Measurements from ENCODE around the gene RPP40. TPM values are rescaled to one million over a fixed set of nuclear protein-coding genes. Genes with fewer than 3 reads are reported as not detected.

RPP40 gene
- total RNA-seq, 1 donor from 2014 or later = not detected

GRCh38 chr6:4956625-4957024 lies 47.2 kb downstream of the RPP40 start:
- peaks cover 21 to 24% of the 10 kb centered on the region in 2 donors for H3K36me3 ChIP-seq
- intact Hi-C loops (cut with DNase I) = no loop called here
- DNase-seq (ENCODE audit: low spot score in 2 of 2) = no peak
- no peak for TF ChIP-seq CTCF (IDR thresholded peaks at IDR 0.05)
- H3K27ac ChIP-seq = no peak overlapping the region
- H3K4me3 ChIP-seq = no peak overlapping the region
- H3K4me1 ChIP-seq = no peaks in the 10 kb centered on the region
- H3K9me3 ChIP-seq = no peaks in the 10 kb centered on the region
- H3K27me3 ChIP-seq = no peaks in the 10 kb centered on the region

GRCh38 chr6:4953440-4953839 lies 50.4 kb downstream of the RPP40 start:
- DNase-seq (ENCODE audit: low spot score in 2 of 2) = no peak
- Histone ChIP-seq H3K4me3 (no peak overlapping the region), H3K36me3 (peaks cover 25 to 36% of the 10 kb centered on the region in 2 donors), H3K27me3 (no peaks in the 10 kb centered on the region), H3K9me3 (no peaks in the 10 kb centered on the region), H3K4me1 (no peaks in the 10 kb centered on the region), H3K27ac (no peak overlapping the region)
- no peak for TF ChIP-seq CTCF (IDR thresholded peaks at IDR 0.05)
- intact Hi-C loops (cut with DNase I) = no loop called here

GRCh38 chr6:4950836-4951533 lies 52.9 kb downstream of the RPP40 start:
- Histone ChIP-seq H3K36me3 (peaks cover 23 to 49% of the 10 kb centered on the region in 2 donors), H3K27ac (no peak overlapping the region), H3K4me3 (no peak overlapping the region), H3K4me1 (no peaks in the 10 kb centered on the region), H3K27me3 (no peaks in the 10 kb centered on the region), H3K9me3 (no peaks in the 10 kb centered on the region)
- intact Hi-C loops (cut with DNase I) = no loop called here
- no peak for DNase-seq (ENCODE audit: low spot score in 2 of 2)
- TF ChIP-seq CTCF (IDR thresholded peaks at IDR 0.05) = no peak

- H3K4me1 ChIP-seq = no peaks in the 10 kb centered on the region
- no peaks in the 10 kb centered on the region for H3K27me3 ChIP-seq
- H3K27ac ChIP-seq = no peak overlapping the region
- peaks cover 24 to 58% of the 10 kb centered on the region in 2 donors for H3K36me3 ChIP-seq
- no peak for DNase-seq (ENCODE audit: low spot score in 2 of 2)
- no peak overlapping the region for H3K4me3 ChIP-seq
- TF ChIP-seq CTCF (IDR thresholded peaks at IDR 0.05) = no peak
- H3K9me3 ChIP-seq = no peaks in the 10 kb centered on the region
- intact Hi-C loops (cut with DNase I) = no loop called here
Measured at GRCh38 chr6:4950076-4950475, 53.8 kb downstream of the RPP40 start.

- intact Hi-C loops (cut with DNase I) = no loop called here
- H3K36me3 ChIP-seq = peaks cover 28 to 62% of the 10 kb centered on the region in 2 donors
- no peaks in the 10 kb centered on the region for H3K4me1 ChIP-seq
- no peak for DNase-seq (ENCODE audit: low spot score in 2 of 2)
- H3K27me3 ChIP-seq = no peaks in the 10 kb centered on the region
- no peak for TF ChIP-seq CTCF (IDR thresholded peaks at IDR 0.05)
- H3K27ac ChIP-seq = no peak overlapping the region
- H3K4me3 ChIP-seq = no peak overlapping the region
- no peaks in the 10 kb centered on the region for H3K9me3 ChIP-seq
Measured at GRCh38 chr6:4948781-4949450, 54.9 kb downstream of the RPP40 start.
